ENCODE measurements around the gene NCOA1.

NCOA1 gene

GRCh38 chr2:24779116-24779515, 288.1 kb downstream of the NCOA1 start:
- no peak for TF ChIP-seq CTCF (IDR thresholded peaks at IDR 0.05; ENCODE audit: insufficient read depth, missing control alignments)
- FAIRE-seq = no peak
- no peak for DNase-seq (ENCODE audit: insufficient read length, low spot score)

GRCh38 chr2:24783641-24784040, 292.6 kb downstream of the NCOA1 start:
- DNase-seq (ENCODE audit: insufficient read length, low spot score) (no peak), FAIRE-seq (no peak)
- no peak for TF ChIP-seq CTCF (IDR thresholded peaks at IDR 0.05; ENCODE audit: insufficient read depth, missing control alignments)

GRCh38 chr2:24785671-24786321, 294.7 kb downstream of the NCOA1 start:
- no peak for TF ChIP-seq CTCF (IDR thresholded peaks at IDR 0.05; ENCODE audit: insufficient read depth, missing control alignments)
- FAIRE-seq (no peak), DNase-seq (ENCODE audit: insufficient read length, low spot score) (no peak)

GRCh38 chr2:24787532-24787931, 296.5 kb downstream of the NCOA1 start:
- FAIRE-seq (no peak), DNase-seq (ENCODE audit: insufficient read length, low spot score) (no peak)
- TF ChIP-seq CTCF (IDR thresholded peaks at IDR 0.05; ENCODE audit: insufficient read depth, missing control alignments) = no peak

GRCh38 chr2:24788816-24789215, 297.8 kb downstream of the NCOA1 start:
- TF ChIP-seq CTCF (IDR thresholded peaks at IDR 0.05; ENCODE audit: insufficient read depth, missing control alignments) = no peak
- FAIRE-seq = no peak
- DNase-seq (ENCODE audit: insufficient read length, low spot score) = no peak

GRCh38 chr2:24791452-24791851, 300.4 kb downstream of the NCOA1 start:
- FAIRE-seq (no peak), DNase-seq (ENCODE audit: insufficient read length, low spot score) (no peak)
- no peak for TF ChIP-seq CTCF (IDR thresholded peaks at IDR 0.05; ENCODE audit: insufficient read depth, missing control alignments)

- FAIRE-seq (no peak), DNase-seq (ENCODE audit: insufficient read length, low spot score) (no peak)
- TF ChIP-seq CTCF (IDR thresholded peaks at IDR 0.05; ENCODE audit: insufficient read depth, missing control alignments) = no peak
These were observed 301.5 kb downstream of the NCOA1 start for GRCh38 chr2:24792542-24792873.

Measured in D721Med (cell line).